ENCODE data around the gene BIRC5. TPM values are rescaled to one million over a fixed set of nuclear protein-coding genes. Genes with fewer than 3 reads are reported as not detected.

BIRC5 gene
- total RNA-seq, 3 donors from 2014 or later (not counting 1 experiment from before 2014, with no cell fraction given): 0.73 to 1.9 (median 1.2) TPM

DNA sequence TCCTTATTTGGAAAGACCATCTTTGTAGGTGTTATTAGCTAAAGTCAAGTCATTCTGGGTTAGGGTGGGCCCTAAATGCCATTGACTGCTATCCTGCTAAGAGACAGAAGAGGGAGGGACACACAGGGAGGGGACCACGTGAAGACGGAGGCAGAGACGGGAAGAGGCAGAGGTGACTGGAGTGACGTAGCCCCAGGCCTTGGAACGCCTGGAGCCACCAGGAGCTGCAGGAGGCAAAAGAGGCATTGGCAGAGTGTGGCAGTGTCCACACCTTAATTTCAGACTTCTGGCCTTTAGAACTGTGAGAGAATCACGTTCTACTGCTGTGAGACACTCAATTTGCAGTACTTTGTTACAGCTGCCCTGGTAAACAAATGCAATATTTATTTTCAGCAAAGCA lies 13.6 kb upstream of the BIRC5 start:
- Mint-ChIP-seq H3K36me3 (no peaks in the 10 kb centered on the region), H3K27me3 (ENCODE audit: low read depth in 2 of 2) (no peaks in the 10 kb centered on the region), H3K4me3 (no peak overlapping the region), H3K27ac (no peak overlapping the region), H3K4me1 (no peaks in the 10 kb centered on the region), H3K9me3 (no peaks in the 10 kb centered on the region)
- no peaks in the 10 kb centered on the region for H3K9me3 ChIP-seq (ENCODE audit: control insufficient read depth, insufficient read depth, low read length)
- no peak overlapping the region for H3K27ac ChIP-seq (ENCODE audit: low read length)
- DNase-seq: no peak
- no peaks in the 10 kb centered on the region for H3K27me3 ChIP-seq (ENCODE audit: control insufficient read depth, insufficient read depth, low read length)
- WGBS (ENCODE audit: insufficient coverage): 94% methylated on average over 6 of the region's 6 CpGs
- H3K4me3 ChIP-seq (ENCODE audit: low read length): no peak overlapping the region
- H3K4me1 ChIP-seq (ENCODE audit: control insufficient read depth, insufficient read depth, low read length): no peaks in the 10 kb centered on the region
- no peak for ATAC-seq
- intact Hi-C loops (cut with micrococcal nuclease): no loop called here
- no peak for TF ChIP-seq CTCF (IDR thresholded peaks at IDR 0.05)
- no peaks in the 10 kb centered on the region for H3K36me3 ChIP-seq (ENCODE audit: control insufficient read depth, insufficient read depth, low read length)

DNA sequence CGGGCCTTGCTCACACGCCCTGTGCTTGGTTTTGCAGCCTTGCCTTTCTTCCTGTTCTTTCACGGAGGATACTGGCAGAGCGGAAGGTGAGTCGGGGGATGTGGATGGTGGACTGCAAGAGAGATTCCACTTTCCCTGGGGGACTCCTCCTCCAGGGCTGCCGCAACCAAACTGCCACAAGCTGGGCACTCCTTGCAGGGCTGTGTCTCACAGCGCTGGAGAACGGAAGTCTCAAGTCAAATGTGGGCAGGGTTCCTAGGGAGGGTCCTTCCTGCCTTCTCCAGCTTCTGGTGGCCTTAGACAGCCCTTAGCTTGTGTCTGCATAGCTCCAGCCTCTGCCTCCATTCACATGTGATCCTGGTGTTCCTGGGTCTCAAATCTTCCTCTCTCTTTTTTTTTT lies 11.4 kb upstream of the BIRC5 start:
- Histone ChIP-seq H3K4me1 (ENCODE audit: control insufficient read depth, insufficient read depth, low read length) (no peaks in the 10 kb centered on the region), H3K9me3 (ENCODE audit: control insufficient read depth, insufficient read depth, low read length) (no peaks in the 10 kb centered on the region), H3K36me3 (ENCODE audit: control insufficient read depth, insufficient read depth, low read length) (no peaks in the 10 kb centered on the region), H3K4me3 (ENCODE audit: low read length) (no peak overlapping the region), H3K27ac (ENCODE audit: low read length) (no peak overlapping the region), H3K27me3 (ENCODE audit: control insufficient read depth, insufficient read depth, low read length) (no peaks in the 10 kb centered on the region)
- Mint-ChIP-seq H3K4me1 (no peaks in the 10 kb centered on the region), H3K36me3 (no peaks in the 10 kb centered on the region), H3K27ac (no peak overlapping the region), H3K4me3 (no peak overlapping the region), H3K9me3 (no peaks in the 10 kb centered on the region), H3K27me3 (ENCODE audit: low read depth in 2 of 2) (no peaks in the 10 kb centered on the region)
- 91% methylated on average over 8 of the region's 8 CpGs for WGBS (ENCODE audit: insufficient coverage)
- DNase-seq (no peak), ATAC-seq (no peak)
- TF ChIP-seq CTCF (IDR thresholded peaks at IDR 0.05): no peak
- intact Hi-C loops (cut with micrococcal nuclease): no loop called here

GRCh38 chr17:78204387-78205123 lies 9.5 kb upstream of the BIRC5 start:
- H3K4me1 Mint-ChIP-seq: no peaks in the 10 kb centered on the region
- Histone ChIP-seq H3K36me3 (ENCODE audit: control insufficient read depth, insufficient read depth, low read length) (no peaks in the 10 kb centered on the region), H3K4me3 (ENCODE audit: low read length) (no peak overlapping the region), H3K4me1 (ENCODE audit: control insufficient read depth, insufficient read depth, low read length) (no peaks in the 10 kb centered on the region), H3K27me3 (ENCODE audit: control insufficient read depth, insufficient read depth, low read length) (no peaks in the 10 kb centered on the region), H3K27ac (ENCODE audit: low read length) (no peak overlapping the region), H3K9me3 (ENCODE audit: control insufficient read depth, insufficient read depth, low read length) (no peaks in the 10 kb centered on the region)
- no peaks in the 10 kb centered on the region for H3K36me3 Mint-ChIP-seq
- no peak overlapping the region for H3K27ac Mint-ChIP-seq
- no peaks in the 10 kb centered on the region for H3K27me3 Mint-ChIP-seq (ENCODE audit: low read depth in 2 of 2)
- 96% methylated on average over 22 of the region's 22 CpGs for WGBS (ENCODE audit: insufficient coverage)
- no peaks in the 10 kb centered on the region for H3K9me3 Mint-ChIP-seq
- DNase-seq (no peak), ATAC-seq (no peak)
- no peak overlapping the region for H3K4me3 Mint-ChIP-seq
- no peak for TF ChIP-seq CTCF (IDR thresholded peaks at IDR 0.05)
- intact Hi-C loops (cut with micrococcal nuclease): no loop called here
